ENCODE measurements around the gene ZC3HAV1. TPM values are rescaled to one million over a fixed set of nuclear protein-coding genes. Genes with fewer than 3 reads are reported as not detected.

The ZC3HAV1 gene
- total RNA-seq, 4 donors from 2014 or later, result 24.4 to 29.7 (median 27.6) TPM

DNA sequence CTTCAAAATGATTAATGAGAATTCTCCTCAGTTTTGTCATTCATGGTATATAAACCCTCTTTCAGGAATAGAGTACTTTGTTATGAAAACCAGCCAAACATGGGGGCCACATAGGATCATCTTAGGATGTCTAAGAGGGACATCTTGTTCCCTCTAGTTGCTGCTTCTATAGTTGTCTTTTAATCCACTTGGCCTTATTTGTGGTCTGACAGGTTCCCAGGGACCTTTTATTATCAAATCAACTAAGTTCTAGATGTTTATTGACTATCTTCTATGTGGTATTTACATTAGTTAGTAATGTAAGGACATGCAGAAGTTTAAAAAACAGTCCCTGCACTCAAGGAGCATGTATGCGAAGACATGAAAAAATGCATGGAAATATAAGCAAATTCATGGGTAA, 1.6 kb upstream of the ZC3HAV1 start:
- TF ChIP-seq, protein P1, sequence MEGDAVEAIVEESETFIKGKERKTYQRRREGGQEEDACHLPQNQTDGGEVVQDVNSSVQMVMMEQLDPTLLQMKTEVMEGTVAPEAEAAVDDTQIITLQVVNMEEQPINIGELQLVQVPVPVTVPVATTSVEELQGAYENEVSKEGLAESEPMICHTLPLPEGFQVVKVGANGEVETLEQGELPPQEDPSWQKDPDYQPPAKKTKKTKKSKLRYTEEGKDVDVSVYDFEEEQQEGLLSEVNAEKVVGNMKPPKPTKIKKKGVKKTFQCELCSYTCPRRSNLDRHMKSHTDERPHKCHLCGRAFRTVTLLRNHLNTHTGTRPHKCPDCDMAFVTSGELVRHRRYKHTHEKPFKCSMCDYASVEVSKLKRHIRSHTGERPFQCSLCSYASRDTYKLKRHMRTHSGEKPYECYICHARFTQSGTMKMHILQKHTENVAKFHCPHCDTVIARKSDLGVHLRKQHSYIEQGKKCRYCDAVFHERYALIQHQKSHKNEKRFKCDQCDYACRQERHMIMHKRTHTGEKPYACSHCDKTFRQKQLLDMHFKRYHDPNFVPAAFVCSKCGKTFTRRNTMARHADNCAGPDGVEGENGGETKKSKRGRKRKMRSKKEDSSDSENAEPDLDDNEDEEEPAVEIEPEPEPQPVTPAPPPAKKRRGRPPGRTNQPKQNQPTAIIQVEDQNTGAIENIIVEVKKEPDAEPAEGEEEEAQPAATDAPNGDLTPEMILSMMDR (IDR thresholded peaks at IDR 0.05; ENCODE audit: low read depth), result no peak

DNA sequence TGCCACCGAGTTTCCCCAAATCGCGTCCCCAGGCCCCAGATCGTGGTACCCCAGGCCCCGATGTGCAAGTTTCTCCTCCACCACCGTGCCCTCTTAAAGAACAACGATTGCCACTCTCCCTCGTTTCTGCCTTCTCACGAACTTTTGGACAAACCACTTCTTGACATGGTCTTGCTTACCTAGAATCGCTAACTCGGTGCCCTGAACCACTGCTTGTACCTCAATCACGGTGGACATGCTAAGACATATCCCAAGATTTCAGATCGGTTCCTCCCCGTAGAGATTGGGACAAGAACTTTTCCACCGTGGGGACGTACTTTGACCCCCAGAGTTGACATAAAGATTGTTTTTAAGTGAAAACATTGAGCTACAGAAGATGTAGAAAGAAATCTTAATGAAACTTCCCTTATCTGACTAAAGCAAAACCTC, 477 bp upstream of the ZC3HAV1 start:
- TF ChIP-seq, protein P1 (IDR thresholded peaks at IDR 0.05; ENCODE audit: low read depth), result no peak

DNA sequence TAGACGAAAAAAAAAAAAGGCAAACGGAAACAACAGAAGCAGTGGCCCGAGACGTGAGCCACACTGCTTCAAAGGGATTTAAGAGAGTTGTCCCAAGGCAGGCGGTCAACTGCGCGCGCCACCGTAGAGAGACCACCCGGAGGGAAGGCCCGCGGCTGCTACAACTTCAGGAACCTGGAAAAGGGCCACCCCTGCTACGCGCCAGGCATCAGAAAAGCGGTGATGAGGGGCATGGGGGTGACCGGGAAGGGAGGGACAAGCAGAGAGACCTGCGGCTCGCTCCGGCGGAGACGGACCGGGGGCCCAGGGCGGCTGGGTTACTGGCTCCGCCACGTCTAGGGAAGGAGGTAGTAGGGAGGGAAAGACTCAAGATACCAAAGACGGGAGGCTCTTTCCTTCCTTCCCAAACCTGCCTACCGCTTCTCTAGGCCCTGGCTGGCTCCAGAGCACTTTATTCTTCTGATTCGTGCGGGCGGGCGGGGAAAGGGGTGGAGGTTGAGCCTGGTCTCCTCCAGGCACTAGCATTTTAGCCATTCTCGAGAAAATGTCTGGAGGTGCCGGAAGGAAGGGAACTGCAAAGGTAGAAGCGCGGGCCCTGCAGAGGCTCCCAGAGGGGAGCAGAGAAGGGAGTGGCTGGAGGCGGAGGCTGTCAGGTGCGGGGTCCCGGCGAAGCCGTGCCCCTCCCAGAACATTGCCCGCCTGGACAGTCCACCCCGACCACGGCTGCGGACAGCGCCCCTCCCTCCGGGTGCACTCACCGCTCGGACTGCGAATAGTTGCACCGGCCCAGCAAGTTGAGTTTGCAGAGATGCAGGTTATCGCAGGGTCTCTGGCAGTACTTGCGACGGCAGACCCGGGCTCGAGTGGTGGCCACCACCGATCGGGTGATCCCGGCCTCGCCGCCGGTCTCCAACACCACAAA, 993 bp downstream of the ZC3HAV1 start:
- TF ChIP-seq, protein P1 (IDR thresholded peaks at IDR 0.05; ENCODE audit: low read depth), result no peak

DNA sequence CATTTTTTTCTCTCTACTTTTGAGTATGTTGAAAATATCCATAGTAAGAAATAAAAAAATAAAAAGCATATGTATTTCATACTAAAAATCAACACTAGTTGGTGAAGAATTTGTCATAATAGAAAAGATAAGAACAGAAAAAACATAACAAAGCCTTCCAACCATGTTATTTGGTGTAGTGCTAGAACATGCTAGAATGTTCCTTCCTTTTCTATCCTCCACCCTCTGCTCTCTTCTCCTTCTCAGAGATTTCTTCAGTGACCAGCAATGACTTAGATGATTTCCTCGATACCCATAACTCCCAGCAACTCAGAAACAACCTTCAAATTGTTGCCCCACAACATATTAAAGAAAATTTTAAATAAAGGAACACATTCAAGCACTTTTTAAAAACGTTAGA, 2.6 kb downstream of the ZC3HAV1 start:
- TF ChIP-seq, protein P1 (IDR thresholded peaks at IDR 0.05; ENCODE audit: low read depth), result no peak

DNA sequence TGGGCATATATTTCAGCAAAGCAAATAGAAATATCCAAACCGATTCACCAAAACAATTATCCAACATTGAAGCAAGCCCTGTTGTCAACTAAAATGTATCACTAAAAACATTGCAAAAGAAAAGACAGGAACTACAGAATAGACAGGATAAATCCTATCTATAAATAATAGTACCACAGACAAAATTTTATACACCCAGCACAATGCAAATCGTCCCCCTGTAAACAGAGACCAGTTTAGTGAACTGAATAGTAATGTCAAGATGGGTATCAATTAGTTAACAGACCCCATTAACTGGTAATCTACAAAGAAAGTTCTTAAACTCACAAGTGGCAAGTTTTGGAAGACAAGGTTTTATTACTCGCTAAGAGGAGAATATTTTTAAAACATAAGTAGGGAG, 4.0 kb downstream of the ZC3HAV1 start:
- TF ChIP-seq, protein P1 (IDR thresholded peaks at IDR 0.05; ENCODE audit: low read depth), result no peak

DNA sequence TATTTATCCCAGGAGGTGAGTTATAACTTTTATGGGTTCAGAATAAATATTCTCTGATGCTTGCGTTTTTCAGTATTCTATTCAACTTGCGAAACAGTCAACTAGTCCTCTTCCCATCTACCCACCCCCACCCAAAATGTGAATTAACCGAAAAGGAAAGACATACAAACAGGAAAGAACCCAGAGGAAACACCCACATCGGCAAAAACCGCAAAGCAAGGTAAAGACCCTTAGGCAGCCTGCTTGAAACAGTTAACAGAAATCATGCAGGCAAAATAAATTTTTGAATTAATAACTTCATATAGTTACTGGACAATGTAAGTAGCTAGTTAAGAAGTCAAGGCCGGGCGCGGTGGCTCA, 5.4 kb downstream of the ZC3HAV1 start:
- TF ChIP-seq, protein P1 (IDR thresholded peaks at IDR 0.05; ENCODE audit: low read depth), result no peak

DNA sequence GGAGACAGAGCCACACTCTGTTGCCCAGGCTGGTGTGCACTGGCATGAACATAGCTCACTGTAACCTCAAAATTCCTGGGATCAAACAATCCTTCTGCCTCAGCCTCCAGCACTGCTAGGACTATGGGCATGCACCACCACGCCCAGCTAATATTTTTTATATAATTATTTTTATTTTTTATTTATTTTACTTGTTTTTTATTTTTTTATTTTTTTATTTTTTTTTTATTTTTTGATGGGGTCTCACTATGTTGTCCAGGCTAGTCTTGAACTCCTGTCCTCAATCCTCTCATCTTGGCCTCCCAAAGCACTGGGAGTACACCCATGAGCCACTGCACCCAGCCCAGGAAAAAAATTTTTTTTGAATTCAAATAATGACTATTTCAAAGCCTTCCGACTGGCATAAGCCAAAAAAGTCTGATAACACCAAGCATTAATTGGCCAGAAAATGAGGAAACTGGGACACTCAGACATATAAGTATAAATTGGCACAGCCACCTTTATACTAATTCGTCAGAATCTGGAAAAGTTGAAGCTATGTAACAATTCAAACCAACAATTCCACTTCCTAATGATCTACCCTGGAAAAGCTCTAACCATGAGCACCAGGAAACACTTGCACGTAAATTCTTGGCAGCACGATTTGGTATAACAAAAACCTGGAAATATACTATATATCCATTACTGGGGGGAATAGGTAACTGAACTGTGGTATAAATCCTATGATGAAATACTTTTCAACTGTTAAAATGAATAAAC, 6.3 kb downstream of the ZC3HAV1 start:
- TF ChIP-seq, protein P1 (IDR thresholded peaks at IDR 0.05; ENCODE audit: low read depth), result no peak
